Fibroblast of lung (primary cell): ENCODE data around the gene AGRP. TPM values are rescaled to one million over a fixed set of nuclear protein-coding genes. Genes with fewer than 3 reads are reported as not detected.

Source experiments
- DNase-seq, 2 donors: peaks; one replicate each; pipeline versions ENCODE4 v3.0.0 to v3.0.0-alpha.2; 2010; ENCODE audit warnings: low read depth in 2 of 2
- H2AFZ ChIP-seq: 2 replicates; pipeline ENCODE4 v1.5.1; 2012; ENCODE audit warnings: low read length, control low read depth, inconsistent platforms
- H3K27ac ChIP-seq: 2 replicates; pipeline ENCODE4 v1.5.1; 2011; ENCODE audit warnings: low read length, control low read depth; ENCODE audit not compliant: insufficient read depth
- H3K27me3 ChIP-seq: 2 replicates; pipeline ENCODE4 v1.5.1; 2011; ENCODE audit warnings: mild to moderate bottlenecking, low read length; ENCODE audit not compliant: control insufficient read depth, insufficient read depth
- H3K36me3 ChIP-seq: 2 replicates; pipeline ENCODE4 v1.5.1; 2011; ENCODE audit warnings: low read length; ENCODE audit not compliant: control insufficient read depth, insufficient read depth
- H3K4me1 ChIP-seq: 2 replicates; pipeline ENCODE4 v1.5.1; 2011; ENCODE audit warnings: low read length; ENCODE audit not compliant: control insufficient read depth, insufficient read depth; ENCODE audit errors: extremely low read depth
- H3K4me2 ChIP-seq: 2 replicates; pipeline ENCODE4 v1.5.1; 2011; ENCODE audit warnings: low read length, control low read depth; ENCODE audit not compliant: insufficient read depth; ENCODE audit errors: extremely low read depth
- H3K4me3 ChIP-seq, 4 experiments: fragments of 200-600 bp in 1 of 4; sonication (generic) in 1 of 4; replicated peaks in 1 of 4; 2 replicates each; pipeline ENCODE4 v1.5.1; 2011 to 2016; ENCODE audit warnings: low read length in 4 of 4, low read depth in 3 of 4, mild to moderate bottlenecking in 3 of 4, control low read depth in 2 of 4, inconsistent platforms in 1 of 4, mixed read lengths in 1 of 4; ENCODE audit not compliant: insufficient read depth in 1 of 4; ENCODE audit errors: control extremely low read depth in 1 of 4
- H3K79me2 ChIP-seq: 2 replicates; pipeline ENCODE4 v1.5.1; 2012; ENCODE audit warnings: mild to moderate bottlenecking, low read length, inconsistent platforms; ENCODE audit not compliant: control insufficient read depth, insufficient read depth
- H3K9ac ChIP-seq: 2 replicates; pipeline ENCODE4 v1.5.1; 2011; ENCODE audit warnings: mild to moderate bottlenecking, low read length, control low read depth; ENCODE audit not compliant: insufficient read depth
- H3K9me3 ChIP-seq: 2 replicates; pipeline ENCODE4 v1.5.1; 2012; ENCODE audit warnings: low read depth, low read length; ENCODE audit not compliant: control insufficient read depth, insufficient read depth
- H4K20me1 ChIP-seq: 2 replicates; pipeline ENCODE4 v1.5.1; 2011; ENCODE audit warnings: low read length; ENCODE audit not compliant: control insufficient read depth, insufficient read depth; ENCODE audit errors: extremely low read depth
- EZH2 ChIP-seq: IDR thresholded peaks from 2 replicates; pipeline ENCODE4 v1.5.1; 2012; ENCODE audit warnings: low read length, control low read depth, mild to moderate bottlenecking; ENCODE audit errors: missing control alignments
- polyA plus RNA-seq, 2 donors: library from polyadenylated mRNA; depleted of rRNA in 1 of 2; stranded (reverse) in 1 of 2; unstranded in 1 of 2; fragments of >200 nt; gene quantifications; 2 replicates each; pipeline ENCODE4 v1.2.1, GENCODE V29; 2011 to 2012; ENCODE audit warnings: missing spikeins in 1 of 2
- total RNA-seq: library from RNA; depleted of rRNA; stranded (reverse); fragments of >200 nt; gene quantifications from 2 replicates; pipeline ENCODE4 v1.2.1, GENCODE V29; 2014
- TF ChIP-seq, protein P1 (sequence below), 2 donors: IDR thresholded peaks in 1 of 2; conservative IDR thresholded peaks in 1 of 2; 1 replicate in 1 of 2; 2 replicates in 1 of 2; pipeline ENCODE4 v1.5.1; 2011 to 2012; ENCODE audit warnings: low read length in 2 of 2, control low read depth in 1 of 2, inconsistent platforms in 1 of 2, low read depth in 1 of 2, mild to moderate bottlenecking in 1 of 2

The AGRP gene
- total and polyA plus RNA-seq, 2 donors (not counting 1 experiment from before 2014, with no cell fraction given) = not detected

DNA sequence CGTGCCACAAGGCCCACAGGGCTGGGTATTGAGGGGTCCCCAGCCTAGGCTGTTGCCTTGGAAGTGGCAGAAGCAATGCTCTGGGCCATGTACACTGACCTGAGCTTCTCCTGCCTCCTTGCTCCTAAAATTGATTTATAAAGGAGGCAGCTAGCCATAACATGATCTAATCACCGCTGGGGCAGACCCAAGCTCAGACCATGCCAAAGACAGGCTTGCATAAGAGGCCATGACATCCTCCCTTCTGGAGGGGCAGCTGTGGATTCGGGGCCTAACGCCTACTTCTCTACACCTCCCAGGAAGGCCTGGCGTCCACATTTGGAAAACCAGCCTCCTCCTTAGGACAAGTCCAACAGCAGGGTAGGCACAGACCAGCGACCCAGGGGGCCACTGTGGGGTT lies 40.1 kb downstream of the AGRP start:
- no peaks in the 10 kb centered on the region for H3K79me2 ChIP-seq
- no peak overlapping the region for H3K4me3 ChIP-seq
- no peaks in the 10 kb centered on the region for H4K20me1 ChIP-seq
- peaks cover 27% of the 10 kb centered on the region for H3K4me1 ChIP-seq
- H3K9me3 ChIP-seq = no peaks in the 10 kb centered on the region
- TF ChIP-seq EZH2 = no peak
- TF ChIP-seq, protein P1, sequence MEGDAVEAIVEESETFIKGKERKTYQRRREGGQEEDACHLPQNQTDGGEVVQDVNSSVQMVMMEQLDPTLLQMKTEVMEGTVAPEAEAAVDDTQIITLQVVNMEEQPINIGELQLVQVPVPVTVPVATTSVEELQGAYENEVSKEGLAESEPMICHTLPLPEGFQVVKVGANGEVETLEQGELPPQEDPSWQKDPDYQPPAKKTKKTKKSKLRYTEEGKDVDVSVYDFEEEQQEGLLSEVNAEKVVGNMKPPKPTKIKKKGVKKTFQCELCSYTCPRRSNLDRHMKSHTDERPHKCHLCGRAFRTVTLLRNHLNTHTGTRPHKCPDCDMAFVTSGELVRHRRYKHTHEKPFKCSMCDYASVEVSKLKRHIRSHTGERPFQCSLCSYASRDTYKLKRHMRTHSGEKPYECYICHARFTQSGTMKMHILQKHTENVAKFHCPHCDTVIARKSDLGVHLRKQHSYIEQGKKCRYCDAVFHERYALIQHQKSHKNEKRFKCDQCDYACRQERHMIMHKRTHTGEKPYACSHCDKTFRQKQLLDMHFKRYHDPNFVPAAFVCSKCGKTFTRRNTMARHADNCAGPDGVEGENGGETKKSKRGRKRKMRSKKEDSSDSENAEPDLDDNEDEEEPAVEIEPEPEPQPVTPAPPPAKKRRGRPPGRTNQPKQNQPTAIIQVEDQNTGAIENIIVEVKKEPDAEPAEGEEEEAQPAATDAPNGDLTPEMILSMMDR (conservative IDR thresholded peaks at IDR 0.05 in 1 of 2, IDR thresholded peaks at IDR 0.05 in 1 of 2; ENCODE audit: low read depth in 1 of 2, low read length in 2 of 2) = no peak
- peaks cover 9% of the 10 kb centered on the region for H3K36me3 ChIP-seq
- peak in 1 of 2 donors; percentile 77 for DNase-seq
- H3K27me3 ChIP-seq = no peaks in the 10 kb centered on the region
- H3K9ac ChIP-seq = no peak overlapping the region
- no peak overlapping the region for H3K27ac ChIP-seq
- H3K4me2 ChIP-seq = no peak overlapping the region
- no peak overlapping the region for H2AFZ ChIP-seq

DNA sequence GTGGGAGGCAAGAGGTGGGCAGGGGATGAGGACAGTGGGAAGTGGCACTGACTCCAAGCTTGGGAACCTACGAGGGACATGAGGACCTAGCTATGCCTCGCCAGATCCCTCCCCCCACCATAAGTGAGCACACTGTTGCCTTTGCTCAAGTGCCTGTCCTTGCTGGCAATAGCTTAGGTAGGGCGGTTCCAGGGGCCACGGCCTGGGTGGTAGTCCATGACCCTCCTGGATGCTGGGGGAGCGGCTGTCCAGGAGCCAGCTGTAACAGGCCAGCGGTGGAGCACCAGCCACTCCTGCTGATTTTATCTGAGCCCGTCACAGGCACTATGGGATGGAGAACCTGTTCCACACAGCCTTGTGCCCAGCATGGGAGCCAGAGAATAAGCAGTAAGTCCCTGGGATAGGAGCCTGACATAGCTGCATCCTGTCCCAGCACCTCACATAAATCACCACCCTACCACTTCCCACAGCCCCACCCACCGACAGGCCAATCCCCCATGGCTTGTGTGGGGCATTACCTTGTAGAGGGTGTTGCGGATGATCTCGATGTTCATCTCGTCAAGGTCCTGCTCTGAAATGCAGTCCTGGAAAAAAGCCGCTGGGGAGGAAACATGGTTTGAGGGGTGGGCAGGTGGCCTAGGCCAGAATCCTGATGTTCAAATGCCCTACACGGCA lies 40.6 kb downstream of the AGRP start:
- H3K36me3 ChIP-seq = peaks cover 14% of the 10 kb centered on the region

DNA sequence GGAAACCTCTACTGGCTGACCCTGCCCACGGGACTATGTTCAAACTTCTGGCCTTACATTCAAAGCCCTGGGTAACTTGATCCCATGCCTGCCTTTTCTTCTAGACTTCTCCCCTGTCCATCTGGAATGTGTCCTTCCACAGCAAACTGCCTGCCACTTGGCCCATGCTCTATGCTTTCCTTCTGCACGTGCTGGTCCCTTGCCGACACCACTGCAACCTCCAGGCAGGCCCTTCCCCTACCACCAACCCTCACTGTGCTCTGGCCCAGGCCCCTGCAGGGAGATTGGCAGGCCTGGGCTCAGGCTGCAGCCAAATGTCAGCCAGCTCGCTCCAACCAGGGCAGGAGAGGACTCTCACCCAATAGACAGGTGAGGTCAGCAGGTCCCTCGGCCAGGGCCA lies 41.4 kb downstream of the AGRP start:
- H2AFZ ChIP-seq = no peak overlapping the region
- no peak overlapping the region for H3K4me2 ChIP-seq
- no peaks in the 10 kb centered on the region for H4K20me1 ChIP-seq
- H3K4me1 ChIP-seq = peaks cover 22% of the 10 kb centered on the region
- no peaks in the 10 kb centered on the region for H3K9me3 ChIP-seq
- no peak for TF ChIP-seq EZH2
- TF ChIP-seq, protein P1 (conservative IDR thresholded peaks at IDR 0.05 in 1 of 2, IDR thresholded peaks at IDR 0.05 in 1 of 2; ENCODE audit: low read depth in 1 of 2, low read length in 2 of 2) = no peak
- H3K27me3 ChIP-seq = no peaks in the 10 kb centered on the region
- peak in 1 of 2 donors; percentile 75 for DNase-seq
- peaks cover 14% of the 10 kb centered on the region for H3K36me3 ChIP-seq
- H3K4me3 ChIP-seq = no peak overlapping the region
- H3K79me2 ChIP-seq = no peaks in the 10 kb centered on the region
- no peak overlapping the region for H3K9ac ChIP-seq
- H3K27ac ChIP-seq = no peak overlapping the region

More for the DNA sequence above, 40.6 kb downstream of the AGRP start:
- Histone ChIP-seq H3K4me2 (no peak overlapping the region), H2AFZ (no peak overlapping the region), H3K79me2 (no peaks in the 10 kb centered on the region), H3K9ac (no peak overlapping the region), H3K27me3 (no peaks in the 10 kb centered on the region), H3K9me3 (no peaks in the 10 kb centered on the region), H4K20me1 (no peaks in the 10 kb centered on the region), H3K4me1 (peaks cover 27% of the 10 kb centered on the region), H3K27ac (no peak overlapping the region), H3K4me3 (no peak overlapping the region)
- no peak for DNase-seq
- TF ChIP-seq, protein P1 (conservative IDR thresholded peaks at IDR 0.05 in 1 of 2, IDR thresholded peaks at IDR 0.05 in 1 of 2; ENCODE audit: low read depth in 1 of 2, low read length in 2 of 2) = no peak
- TF ChIP-seq EZH2 = no peak
